Activated CD4-positive, CD25-positive, alpha-beta regulatory T cell (primary cell): ENCODE data around the gene DUOXA1.

Experiments
- DNase-seq, 4 experiments: peaks; one replicate each; lab custom pipeline; 2025; lab: John Stamatoyannopoulos, UW

DUOXA1 gene, protein sequence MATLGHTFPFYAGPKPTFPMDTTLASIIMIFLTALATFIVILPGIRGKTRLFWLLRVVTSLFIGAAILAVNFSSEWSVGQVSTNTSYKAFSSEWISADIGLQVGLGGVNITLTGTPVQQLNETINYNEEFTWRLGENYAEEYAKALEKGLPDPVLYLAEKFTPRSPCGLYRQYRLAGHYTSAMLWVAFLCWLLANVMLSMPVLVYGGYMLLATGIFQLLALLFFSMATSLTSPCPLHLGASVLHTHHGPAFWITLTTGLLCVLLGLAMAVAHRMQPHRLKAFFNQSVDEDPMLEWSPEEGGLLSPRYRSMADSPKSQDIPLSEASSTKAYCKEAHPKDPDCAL

DNA sequence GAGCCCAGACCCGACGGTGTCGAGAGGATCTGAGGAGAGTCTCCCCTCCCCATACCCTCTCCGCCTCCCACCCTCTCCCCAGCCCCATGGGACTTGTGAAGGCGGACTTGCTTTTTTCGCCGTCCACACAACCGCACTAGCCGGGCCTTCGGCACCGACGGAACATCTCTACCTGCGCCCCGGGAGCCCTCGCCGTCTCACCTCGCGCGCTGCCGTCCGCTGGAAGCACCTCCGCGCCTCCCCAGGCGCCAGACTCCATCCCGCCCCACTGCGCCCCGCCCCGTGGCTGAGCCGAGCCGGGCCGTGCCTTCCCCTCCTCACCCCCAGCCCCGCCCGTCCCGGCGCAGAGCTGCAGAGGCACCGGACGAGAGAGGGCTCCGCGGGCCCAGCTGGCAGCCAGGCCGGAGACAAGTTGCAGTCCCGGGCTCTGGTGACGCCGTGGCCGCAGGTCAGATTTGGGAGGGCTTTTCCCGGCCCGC is at the start of gene DUOXA1, which contains the start of gene DUOX1:
Gene DUOXA1, minus strand, starts transcription at position 229 of the 479 bp plus-strand sequence. CDS start 6,865 bp downstream, outside the sequence.
Gene DUOX1, plus strand, starts transcription at position 344 of the 479 bp plus-strand sequence. CDS start 1,973 bp downstream, outside the sequence.
- DNase-seq = no peak

- DNase-seq = no peak
Observed at GRCh38 chr15:45177285-45177684, 47.6 kb upstream of the DUOXA1 start.

DNA sequence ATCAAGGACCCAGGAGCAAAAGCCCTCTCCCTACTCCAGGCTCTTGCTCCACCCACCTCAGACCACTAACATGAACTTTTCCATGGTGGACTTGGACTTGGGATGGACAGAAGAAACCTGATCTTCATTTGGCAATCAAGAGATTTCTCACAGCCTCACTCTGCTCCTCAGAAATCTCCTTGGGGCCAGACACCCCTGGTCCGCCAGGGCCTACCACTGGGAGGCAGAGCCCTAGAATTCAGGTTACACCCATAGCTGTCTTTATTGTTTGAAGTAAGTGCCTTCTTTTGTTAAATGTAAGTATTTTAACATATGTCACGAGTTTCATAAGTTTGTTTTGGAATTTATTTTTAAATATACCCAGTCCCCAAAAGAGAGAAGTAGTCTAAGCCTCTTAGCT is 44.9 kb upstream of the DUOXA1 start:
- no peak for DNase-seq

GRCh38 chr15:45174069-45174468 is 44.4 kb upstream of the DUOXA1 start:
- DNase-seq = no peak

DNA sequence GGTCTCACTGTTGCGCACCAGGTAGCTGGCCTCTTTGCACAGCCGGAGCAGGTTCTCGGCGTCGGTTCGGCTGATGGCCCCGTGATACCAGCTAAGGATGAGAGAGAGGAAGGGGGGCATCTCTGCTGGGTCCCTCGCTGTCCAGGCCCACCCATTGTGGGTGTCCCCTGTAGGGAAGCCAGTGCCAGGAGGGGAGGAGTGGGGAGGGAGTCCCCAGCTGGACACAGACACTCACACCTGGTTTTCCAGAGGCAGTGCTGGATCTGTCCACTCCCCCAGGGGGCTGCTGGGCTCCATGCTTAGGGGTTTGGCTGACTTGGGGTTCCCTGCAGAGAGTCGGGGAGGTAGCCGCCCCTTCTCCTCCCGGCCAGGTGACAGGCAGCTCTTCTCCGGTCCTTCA is 42.2 kb upstream of the DUOXA1 start:
- no peak for DNase-seq

GRCh38 chr15:45169608-45170480 is 40.2 kb upstream of the DUOXA1 start:
- DNase-seq = no peak

GRCh38 chr15:45168751-45169551 is 39.3 kb upstream of the DUOXA1 start:
- DNase-seq = no peak

GRCh38 chr15:45168286-45168685 is 38.6 kb upstream of the DUOXA1 start:
- DNase-seq = no peak

DNA sequence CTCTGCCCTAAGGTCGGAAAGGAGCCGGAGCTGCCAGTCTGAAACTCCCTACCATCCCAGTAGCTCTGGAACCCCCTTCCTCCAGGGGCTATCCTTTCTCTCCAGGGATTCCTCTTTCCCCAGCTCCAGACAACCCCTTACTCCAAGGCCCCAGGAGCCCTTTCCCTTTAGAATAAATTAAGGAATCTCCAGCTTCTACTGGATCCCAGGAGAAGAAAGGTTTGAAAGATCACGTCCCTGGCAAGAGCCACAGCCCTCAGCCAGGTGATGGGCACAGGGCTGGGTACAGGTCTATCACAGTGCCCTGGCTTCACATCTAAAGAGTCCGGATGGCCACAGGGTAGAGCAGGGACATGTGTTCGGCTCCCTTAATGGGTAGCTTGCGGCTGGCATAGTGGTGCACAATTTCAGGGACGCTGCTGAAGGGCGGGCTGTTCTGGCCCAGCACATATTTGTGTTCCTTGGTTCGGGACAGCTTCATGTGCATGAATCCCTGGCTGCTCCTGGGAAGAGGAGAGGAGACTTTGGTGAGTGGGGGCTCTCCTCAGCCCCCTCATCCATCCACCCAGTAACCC is 38.0 kb upstream of the DUOXA1 start:
- DNase-seq = no peak

DNA sequence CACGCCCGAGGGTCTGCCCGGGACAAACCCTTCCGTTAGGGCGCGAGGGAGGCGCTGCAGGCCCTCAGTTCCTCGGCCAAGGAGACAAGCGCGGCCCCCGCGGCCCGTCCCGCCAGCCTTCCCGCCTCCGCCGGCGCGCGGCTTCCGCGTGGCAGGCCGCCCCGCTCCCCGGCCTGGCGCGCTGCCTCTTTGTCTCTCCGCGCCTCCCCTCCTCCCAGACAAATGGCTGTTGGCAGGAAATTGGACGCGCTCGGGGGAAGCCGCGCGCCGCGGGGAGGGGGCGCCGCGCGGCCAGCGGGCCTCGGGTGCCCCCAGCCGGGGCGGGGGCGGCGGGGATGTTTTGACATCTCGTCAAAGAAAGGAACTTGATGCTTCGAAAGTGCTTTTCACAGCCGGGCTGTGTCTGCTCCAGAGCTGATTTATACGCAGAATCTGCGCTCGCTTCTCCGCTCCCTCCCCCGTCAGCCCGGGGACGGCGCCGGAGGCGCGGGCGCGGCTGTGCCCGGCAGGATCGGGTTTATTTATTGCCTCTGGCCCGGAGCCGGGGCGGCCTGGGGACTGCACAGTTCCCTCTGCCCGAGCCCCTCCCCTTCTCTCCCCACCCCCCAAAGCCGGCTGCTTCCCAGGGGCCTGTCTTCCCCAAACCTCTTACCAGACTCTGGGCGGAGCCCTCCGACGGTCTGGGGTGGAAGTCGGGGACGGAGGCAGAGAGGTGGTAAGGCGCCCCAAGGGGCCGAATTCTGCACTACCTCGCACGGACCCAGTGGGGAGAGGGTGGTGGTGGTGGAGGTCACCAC is 37.4 kb upstream of the DUOXA1 start:
- DNase-seq = peak; percentile 53 to 70 (median 68)

DNA sequence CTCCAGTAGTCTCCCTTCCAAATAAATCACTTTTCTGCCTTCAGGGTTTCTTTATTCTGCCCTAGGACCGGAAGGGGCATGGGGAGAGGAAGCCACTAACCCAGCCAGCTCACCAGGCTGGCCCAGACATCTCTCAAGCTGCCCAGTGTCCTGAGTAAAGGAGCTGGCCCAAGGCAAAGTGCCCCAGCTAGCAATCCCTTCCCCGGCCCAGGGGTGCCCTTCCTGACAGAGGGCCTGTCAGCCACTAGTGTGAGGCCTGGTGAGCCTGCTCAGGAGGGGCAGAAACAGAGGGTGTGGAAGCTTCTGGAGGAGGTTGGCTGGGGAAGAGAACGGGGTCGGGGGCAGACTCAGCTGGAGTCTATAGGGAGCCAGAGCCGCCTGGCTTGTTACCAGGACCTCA is 35.9 kb upstream of the DUOXA1 start:
- no peak for DNase-seq

- DNase-seq = no peak
Observed at GRCh38 chr15:45164914-45165313, 35.2 kb upstream of the DUOXA1 start.

- no peak for DNase-seq
Observed at GRCh38 chr15:45163508-45163856, 33.8 kb upstream of the DUOXA1 start.

DNA sequence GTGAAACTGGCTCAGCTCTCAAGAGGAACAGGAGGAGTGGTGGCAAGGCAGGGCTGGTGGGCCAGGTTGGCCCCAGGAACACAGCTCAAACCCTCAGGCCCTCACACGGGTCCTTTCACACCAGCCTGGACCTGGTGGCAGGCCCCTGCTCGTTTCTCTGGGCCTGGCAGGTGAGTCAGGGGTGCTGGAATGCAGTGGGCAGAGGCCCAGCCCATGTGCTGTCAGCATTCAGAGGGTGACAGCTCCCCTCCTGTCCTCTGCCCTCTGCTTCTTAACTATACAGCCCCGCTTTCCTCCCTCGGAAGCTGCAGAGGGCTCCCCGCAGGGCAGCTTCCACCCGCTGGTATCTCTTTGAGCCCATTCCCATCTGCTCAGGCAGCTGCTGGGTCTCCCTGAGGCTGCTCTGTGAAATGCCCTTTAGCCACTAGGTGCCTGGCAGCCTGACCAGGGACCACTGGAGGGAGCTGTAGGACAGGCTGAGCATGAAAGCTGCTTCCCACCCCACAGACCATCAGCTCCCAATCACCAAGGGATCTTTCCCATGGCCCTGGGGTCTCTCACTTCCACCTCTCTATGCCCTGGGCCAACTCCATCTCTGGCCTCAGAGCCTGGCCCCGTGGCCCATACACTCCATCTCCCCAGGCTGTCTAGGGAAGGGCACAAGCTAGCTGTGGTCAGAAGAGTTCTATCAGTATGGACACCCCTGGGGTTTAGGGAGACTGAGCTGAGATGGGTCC is 33.3 kb upstream of the DUOXA1 start:
- peak; percentile 28 to 45 (median 34) for DNase-seq

GRCh38 chr15:45161666-45162065 is 32.0 kb upstream of the DUOXA1 start:
- DNase-seq = no peak

- DNase-seq = no peak
Observed at GRCh38 chr15:45157974-45158373, 28.3 kb upstream of the DUOXA1 start.

DNA sequence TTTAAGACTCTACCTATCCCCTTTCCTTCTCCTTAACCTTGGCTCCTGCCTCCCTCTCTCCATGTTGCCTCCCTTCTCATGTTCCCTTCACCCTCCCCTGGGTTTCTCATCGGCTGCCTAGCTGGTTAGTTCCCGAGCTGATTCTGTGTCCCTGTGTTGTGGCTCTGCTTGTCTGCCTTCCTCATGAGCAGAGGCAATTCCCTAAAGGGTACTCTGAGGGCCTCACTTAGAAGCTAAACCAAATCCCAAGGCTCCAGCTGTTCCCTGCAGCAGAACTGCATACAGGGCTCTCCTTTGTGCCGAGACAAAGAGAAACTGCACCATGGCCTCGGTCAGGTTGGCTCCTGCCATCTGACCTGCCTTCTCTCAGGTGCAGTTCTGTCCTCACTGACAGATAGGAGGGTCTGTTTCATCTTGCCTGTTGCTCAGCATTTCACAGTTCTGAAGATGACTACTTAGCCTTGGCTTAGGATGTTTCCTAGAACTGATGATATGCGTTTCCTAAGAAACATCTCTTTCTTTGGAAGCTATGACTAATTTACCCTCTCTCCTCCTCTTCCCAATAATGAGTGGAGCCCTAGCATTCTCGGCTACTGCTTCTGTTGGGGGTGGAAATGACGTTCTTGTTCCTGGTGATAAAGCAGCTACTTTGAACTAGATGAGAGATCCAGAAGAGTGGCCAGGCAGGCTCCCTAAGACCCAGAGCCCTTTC is 27.2 kb upstream of the DUOXA1 start:
- DNase-seq = no peak

GRCh38 chr15:45155739-45156138 is 26.1 kb upstream of the DUOXA1 start:
- no peak for DNase-seq

DNA sequence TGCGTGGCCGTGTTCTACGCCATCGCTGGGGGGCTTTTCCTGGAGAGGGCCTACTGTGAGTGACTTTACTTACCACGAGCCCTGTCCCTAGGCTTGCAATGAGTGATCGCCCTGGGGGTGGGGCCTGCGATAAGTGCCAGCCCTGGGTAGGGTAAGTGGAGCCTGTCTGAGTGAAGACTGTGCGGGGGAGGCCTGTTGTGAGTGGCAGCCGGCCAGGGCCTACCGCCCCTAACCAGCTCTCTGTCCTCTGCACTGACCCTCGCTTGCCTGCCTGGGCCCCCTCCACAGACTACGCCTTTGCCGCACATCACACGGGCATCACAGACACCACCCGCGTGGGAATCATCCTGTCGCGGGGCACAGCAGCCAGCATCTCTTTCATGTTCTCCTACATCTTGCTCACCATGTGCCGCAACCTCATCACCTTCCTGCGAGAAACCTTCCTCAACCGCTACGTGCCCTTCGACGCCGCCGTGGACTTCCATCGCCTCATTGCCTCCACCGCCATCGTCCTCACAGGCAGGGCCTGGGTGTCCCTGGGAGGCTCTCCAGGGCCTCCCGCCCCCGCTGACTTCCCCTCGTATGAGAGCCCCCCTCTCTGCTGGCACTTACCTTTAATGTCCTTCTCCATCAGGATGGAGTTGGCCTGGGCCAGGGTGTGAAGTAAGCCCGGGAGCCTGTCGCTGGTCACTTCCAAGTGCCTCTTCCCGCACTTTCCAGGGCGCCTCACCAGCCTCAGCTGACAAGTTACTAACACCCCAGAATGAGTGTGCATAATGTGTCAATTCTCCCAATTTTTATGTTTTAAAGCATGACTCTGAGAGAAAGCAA is 22.5 kb upstream of the DUOXA1 start:
- no peak for DNase-seq
